DMS 273 (cell line): ENCODE measurements around the gene RPS18.
"Not testable (repeated sequence)": the region's sequence is repeated elsewhere in the genome, so short reads cannot be mapped to it uniquely, and the experiment has no call there.

Experiments
- DNase-seq: peaks from one replicate; lab custom pipeline; 2025; ENCODE audit not compliant: unreplicated experiment; lab: John Stamatoyannopoulos, UW

RPS18 gene

DNA sequence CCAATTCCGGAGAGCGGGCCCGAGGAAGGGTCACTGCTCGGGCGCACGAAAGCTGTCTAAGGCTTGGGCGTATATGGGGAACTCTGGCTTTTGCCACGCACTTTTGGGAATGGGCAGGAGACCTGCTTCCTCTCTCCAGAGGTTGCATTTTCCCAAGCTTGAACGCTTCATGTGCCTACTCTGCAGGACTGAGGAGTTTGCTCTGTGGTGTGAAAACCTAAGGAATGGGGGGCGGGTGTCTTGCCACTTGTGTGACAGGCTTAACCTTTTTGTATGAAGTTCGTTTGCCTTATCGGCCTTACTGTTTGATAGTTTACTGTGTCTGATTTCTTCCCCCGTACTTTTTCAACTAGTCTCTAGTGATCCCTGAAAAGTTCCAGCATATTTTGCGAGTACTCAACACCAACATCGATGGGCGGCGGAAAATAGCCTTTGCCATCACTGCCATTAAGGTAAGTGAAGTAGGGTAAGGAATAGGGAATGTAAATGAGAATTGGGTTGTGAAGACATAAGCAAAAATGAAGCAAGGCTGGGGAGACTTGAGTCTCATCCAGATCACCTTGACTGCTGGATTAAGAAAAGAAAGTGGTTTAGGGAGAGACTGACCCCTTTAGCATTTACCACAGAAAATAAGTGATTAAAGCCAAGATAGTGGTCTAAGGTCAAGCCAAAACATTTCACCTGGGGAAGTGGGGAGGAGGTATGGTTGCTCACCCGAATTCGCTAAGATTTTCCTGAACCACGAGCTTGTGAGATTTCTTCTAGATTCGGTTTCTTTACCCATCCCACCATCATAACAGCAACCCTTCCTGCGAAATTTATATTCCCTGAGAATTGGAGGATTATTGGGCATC, 627 bp downstream of the RPS18 start:
- DNase-seq: no peak

DNA sequence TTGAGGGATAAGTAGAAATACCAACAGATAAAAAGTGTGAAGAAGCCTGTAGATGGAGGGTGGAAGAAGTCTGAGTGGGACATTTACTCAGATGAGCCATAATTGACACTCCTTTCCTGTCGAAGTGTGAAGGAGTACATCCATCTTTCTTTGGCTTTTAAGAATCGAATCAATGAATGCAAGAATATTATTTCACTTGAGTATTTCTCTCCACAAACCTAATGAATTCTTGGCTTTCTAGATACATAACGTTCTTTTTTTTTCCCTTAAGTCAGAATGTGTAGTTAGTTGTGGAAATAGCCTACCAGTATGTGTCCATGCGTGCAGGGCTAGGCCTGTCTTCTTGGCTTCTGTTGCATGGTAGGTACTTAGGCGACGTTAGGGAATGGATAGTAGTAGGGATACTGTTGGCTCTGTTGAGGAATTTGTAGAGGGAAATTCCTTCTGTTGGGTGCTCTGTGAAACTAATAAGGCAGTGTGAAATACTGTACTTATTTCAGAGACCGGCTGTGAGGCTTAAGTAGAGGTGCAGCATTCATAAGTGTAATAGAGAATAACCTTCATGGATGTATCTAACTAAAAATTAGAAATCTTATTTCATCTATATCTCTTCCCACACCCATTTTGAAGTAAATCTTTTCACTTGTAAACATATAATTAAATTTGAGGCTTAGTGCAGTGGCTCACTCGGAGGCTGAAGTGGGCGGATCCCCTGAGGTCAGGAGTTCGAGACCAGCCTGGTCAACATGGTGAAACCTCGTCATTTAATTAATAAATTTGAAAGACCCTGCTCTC, 1.5 kb downstream of the RPS18 start:
- peak; percentile 40 for DNase-seq

DNA sequence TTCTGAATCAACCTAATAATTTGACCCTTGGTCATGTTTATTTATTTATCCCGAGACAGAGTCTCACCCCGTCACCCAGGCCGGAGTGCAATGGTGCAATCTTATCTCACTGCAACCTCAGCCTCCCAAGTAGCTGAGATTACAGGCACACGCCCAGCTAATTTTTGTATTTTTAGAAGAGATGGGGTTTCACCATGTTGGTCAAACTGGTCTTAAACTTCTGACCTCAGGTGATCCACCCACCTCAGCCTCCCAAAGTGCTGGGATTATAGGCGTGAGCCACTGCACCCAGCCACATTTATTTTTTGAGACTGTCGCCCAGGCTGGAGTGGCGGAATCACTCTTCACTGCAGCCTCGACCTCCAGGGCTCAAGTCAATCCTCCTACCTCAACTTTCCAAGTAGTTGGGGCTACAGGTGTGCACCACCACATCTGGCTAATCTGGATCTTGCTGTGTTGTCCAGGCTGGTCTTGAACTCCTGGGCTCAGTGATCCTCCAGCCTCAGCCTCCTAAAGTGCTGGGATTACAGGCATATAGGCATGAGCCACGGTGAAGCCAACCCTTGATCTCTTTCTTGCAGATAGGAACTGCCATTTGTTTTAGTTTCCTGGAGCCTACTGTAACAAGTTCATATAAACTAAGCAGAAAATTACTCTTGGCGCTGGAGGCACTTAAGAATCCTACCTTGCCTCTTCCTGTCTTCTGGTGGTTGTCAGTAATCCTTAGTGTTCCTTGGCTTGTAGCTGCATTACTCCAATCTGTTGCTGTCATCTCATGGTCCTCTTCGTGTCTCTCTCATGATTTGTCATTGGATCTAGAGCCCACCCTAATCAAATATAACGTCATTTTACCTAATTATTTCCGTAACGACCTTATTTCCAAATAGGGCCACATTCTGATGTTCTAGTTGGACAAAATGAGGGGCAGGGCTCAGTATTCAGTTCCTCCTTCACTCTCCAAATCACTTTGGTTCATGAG, 2.3 kb downstream of the RPS18 start:
- peak; percentile 38 for DNase-seq

GRCh38 chr6:33275795-33276580, 4.1 kb downstream of the RPS18 start:
- peak; percentile 44 for DNase-seq

GRCh38 chr6:33276581-33276863, 4.6 kb downstream of the RPS18 start:
- DNase-seq: peak; percentile 81

DNA sequence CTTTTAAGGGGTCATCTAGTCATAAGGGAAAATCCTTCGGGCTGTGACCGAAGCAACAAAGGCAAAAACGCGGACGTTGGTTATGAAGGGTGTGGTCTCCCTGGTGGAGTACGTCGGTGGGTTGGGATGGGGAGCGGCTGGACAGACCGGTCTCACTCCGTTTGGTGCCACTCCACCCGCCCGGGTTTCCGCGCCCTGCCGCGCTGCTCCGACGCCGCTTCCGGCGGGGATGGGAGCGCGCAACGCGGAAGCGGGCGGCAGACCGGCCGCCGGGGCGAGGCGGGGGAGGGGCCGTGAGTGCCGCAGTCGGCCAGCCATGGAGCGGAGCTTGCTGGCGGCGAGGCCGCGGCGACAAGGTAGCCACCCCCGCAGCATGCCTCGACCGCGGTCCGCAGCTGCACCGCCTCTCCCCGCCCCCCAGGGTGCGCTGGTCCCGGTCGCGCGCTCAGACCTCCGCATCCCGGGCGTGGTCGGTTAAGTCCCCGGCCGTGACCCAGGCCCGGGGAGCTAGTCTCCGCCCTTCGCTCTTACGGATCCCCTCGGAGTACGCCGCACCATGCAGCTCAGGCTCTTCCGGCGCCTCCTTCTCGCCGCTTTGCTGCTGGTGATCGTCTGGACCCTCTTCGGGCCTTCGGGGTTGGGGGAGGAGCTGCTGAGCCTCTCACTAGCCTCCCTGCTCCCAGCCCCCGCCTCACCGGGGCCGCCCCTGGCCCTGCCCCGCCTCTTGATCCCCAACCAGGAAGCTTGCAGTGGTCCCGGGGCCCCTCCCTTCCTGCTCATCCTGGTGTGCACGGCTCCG, 5.2 kb downstream of the RPS18 start, which contains the start of gene B3GALT4:
TSS of gene B3GALT4 (plus strand) at position 260 of the 799 bp plus-strand sequence. CDS start at position 557, 297 bp downstream.
- DNase-seq: peak; percentile 98

GRCh38 chr6:33277663-33278391, 6.0 kb downstream of the RPS18 start:
- DNase-seq: peak; percentile 65

DNA sequence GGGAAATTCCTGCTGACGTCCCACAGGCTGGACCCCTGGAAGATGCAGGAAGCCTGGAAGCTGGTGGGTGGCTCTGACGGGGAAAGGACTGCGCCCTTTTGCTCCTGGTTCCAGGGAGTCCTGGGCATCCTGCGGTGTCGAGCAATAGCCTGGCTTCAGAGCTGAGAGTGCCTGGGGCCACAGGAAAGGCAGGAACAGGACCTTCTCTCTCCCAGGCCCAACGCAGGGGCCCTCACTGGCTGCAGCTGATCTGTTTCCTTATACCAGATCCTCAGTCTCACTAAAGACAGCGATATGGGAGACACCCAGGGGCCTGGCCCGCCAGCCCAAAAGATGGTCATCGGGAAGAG, 6.5 kb downstream of the RPS18 start:
- DNase-seq: peak; percentile 65

DNA sequence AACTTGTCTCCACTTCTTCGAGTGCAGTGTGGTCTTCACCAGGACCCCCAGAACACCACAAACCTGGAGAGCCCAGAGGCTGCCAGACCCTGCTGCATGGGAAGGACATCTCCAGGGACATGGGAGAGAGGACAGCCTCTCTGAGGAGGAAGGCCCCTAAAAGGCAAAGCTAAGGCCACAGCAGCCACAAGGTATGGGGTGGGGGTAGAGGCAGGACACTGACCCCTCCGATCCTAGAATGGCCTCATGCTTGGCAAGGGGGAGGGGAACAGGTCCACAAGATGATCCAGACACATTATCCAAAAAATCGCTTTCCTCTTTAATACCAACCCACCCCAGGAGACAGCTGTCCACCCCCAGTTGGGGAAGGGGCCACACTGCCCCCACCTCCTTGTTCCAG, 6.9 kb downstream of the RPS18 start:
- DNase-seq: no peak

- no peak for DNase-seq
Observed at GRCh38 chr6:33279257-33279695, 7.4 kb downstream of the RPS18 start.

DNA sequence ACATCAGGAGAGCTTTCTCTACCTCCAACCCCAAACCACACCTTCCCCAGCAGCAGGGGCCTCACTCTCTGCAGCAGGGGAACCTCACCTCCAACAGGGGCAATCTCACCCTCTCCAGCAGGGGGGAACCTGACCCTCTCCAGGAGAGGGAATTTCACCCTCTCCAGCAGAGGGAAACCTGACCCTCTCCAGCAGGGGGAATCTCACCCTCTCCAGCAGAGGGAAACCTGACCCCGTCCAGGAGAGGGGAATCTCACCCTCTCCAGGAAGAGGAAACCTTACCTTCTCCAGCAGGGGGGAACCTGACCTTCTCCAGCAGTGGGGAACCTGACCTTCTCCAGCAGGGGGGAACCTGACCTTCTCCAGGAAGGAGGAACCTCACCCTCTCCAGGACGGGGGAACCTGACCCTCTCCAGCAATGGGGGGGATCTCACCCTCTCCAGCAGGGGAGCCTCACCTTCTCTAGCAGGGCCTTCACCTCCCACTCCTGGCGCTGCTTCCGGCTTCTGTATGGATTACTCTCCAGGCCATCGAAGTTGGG, 8.2 kb downstream of the RPS18 start:
- DNase-seq: peak; percentile 95

DNA sequence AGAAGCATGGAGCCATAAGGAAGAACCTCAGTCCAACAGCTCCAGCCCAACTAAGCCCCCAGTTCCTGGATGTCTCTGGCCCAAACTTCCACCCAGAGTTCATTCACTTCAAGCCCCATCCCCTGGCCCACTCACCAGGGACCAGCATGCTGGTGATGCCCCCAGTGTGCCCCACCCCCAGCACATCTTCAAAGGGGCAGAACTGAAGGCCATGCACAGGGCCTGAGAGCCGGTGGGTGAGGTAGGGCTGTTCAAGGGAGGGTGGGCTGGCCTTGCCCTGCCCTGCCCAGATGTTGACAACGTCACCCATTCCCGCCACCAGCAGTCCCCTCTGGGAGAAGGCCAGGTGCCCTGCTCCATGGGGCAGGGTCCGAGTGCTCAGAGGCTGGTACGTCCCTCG, 8.7 kb downstream of the RPS18 start:
- no peak for DNase-seq

GRCh38 chr6:33285214-33285613, 13.3 kb downstream of the RPS18 start:
- not testable (repeated sequence) for DNase-seq

DNA sequence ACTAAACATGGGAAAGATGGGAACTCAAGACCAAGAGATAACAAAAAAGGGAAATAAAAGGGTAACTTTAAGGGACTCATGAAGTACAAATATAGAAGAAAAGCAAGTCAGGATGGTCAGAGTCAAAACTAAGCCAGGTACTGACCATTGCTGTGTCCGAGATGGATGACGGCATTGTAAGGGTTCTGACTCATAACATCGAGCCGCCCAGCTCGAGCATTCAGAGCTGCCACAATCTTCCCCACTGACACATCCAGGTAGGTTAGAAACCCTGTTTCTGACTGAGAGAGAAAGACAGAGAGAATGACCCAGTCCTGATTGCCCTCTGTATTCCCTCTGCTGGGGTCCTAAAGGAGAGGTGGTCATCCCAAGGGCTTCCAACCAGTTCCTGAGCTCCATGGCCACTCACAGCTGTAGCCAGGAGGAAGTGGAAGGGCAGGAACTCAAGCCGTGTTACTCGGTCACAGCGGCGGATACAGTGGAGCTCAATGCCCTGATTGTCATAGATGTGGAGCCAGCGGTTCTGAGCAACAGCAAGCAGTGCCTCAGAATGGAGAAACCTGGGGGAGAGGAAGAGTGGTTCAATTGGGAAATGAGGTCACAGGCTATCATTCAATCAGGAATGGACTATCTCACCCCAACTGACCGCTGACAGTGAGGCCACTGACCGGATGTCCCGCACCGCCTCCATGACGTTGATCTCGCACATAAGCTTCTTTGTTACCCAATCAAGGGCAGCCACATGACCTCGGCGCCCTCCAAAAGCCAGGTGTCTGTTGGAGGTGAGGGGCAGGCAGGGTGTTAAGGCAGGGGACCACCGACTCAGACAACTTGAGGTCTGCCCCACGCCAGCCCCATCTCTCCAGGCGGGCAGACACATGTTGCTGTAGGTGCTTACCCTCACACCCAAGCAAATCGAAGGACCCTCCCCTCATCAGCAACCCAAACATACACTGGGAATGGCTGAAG, 15.4 kb downstream of the RPS18 start:
- DNase-seq: no peak

- DNase-seq: no peak
Observed at GRCh38 chr6:33288141-33288920, 16.5 kb downstream of the RPS18 start.

- peak; percentile 94 for DNase-seq
Observed at GRCh38 chr6:33288921-33289783, 17.3 kb downstream of the RPS18 start, which contains the start of the genes PFDN6 and WDR46. Gene PFDN6, plus strand, starts transcription at chr6:33289601. Its CDS starts 256 bp downstream, at chr6:33289857. Gene WDR46, minus strand, starts transcription at chr6:33289239. Its CDS starts 69 bp downstream, at chr6:33289170.
